GM18861 (cell line): ENCODE results near the gene MMAB.

Experiments
- ATAC-seq: cut with Tn5 transposase; IDR thresholded peaks from one replicate; pipeline ENCODE4 v1.9.1; 2021; ENCODE audit not compliant: unreplicated experiment

The MMAB gene

DNA sequence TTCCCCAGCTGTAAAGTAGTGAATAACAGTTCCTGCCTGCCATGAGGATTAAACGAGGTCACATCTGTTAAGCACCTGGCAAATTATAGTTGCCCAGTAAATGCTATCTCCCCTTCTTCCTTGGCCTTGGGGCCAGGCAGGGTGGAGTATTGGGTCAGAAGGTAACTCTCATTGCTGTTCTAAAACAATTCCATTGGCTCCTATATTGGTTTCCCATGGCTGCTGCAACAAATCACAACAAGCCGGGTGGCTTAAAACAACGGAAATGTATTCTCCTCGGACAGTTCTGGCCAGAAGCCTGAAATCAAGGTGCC, 31.9 kb downstream of the MMAB start:
- ATAC-seq, result no peak

DNA sequence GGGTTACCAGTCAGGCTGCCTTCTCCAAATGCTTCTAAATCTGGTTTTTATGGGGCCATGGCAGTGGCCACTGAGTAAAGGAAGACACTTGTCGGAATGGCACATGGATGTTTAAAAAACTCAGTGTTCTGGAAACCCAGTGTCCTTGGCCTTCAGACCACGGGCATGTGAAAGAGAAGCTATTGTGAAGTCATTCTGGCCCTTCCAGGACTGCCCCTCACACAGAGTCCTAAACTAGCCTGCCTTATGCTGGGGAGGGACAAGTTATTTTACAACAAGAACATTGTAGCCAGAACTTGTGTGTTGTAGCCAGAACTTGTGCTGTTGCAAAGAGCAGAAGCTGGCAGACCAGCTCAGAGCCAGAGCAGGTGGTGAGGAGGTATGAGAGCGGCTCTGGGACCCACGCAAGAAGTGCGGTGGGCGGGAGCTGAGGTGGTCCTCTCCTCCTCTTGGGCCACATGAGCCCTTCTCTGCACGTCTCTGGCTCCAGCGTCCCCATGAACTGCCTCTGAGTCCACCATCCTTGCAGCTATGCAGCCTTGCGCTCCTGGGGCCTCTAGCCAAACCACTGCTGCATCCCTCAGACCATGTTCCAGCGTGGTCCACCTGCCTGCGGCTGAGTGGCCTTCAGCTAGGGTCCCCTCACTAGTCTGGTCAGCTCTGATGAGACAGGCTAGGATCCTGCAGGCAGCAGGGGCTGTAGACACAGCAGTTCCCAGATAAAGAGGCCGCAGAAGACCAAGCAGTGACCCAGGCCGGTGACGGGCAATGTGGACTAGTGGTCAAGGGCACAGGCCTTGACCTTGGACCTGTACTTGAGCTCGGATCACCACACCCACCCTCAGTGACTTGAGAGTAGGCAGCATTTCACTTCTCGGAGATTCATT, 32.5 kb downstream of the MMAB start:
- no peak for ATAC-seq

DNA sequence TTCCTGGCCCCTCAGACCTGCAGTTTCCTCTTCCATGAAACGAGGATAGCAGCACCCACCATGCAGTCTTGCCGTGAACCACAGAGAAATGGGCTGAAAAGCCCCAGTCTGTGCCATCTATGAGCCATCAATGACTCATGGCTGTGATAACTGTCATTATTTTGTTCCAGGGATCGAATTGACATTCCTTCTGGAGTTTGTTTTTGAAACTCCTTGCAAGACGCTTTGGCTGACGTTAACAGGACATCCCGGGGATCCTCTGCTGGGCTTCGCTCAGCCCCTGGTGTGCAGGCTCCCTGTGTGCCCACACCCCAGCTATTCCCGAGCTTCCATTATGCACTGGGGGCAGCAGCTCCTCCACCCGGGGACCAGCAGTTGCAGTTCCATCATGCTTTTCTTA, 33.8 kb downstream of the MMAB start:
- no peak for ATAC-seq

DNA sequence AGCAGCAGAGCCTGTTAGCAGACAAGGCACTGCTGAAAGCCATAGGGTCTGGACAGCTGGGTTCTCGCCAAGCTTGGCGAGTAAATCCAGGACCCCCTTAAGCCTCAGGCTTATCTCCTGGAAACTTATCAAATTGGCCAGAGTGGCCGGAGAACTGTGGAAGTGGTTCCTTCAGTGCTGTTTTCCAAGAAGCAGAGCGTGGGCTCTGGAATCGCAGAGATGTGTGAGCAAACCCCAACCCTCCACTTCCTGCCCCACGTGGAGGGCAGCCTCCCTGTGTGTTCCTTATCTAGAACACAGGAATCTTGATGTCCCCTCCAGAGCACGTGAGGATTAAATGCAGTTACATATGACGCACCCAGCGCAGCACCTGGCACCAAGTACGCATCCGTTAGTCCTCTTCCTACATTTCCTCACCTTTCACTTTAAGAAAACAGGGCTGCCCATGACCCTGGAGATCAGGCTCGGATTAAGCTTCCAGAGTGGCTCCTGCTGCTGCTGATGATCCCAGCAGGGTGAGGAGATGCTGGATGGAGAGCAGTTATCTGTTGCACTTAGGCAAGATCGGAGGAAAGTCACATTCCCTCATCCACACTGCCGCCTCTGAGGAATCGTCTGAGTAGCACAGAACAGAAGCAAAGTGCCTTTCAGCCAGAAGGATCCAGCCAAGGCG, 35.0 kb downstream of the MMAB start:
- no peak for ATAC-seq

DNA sequence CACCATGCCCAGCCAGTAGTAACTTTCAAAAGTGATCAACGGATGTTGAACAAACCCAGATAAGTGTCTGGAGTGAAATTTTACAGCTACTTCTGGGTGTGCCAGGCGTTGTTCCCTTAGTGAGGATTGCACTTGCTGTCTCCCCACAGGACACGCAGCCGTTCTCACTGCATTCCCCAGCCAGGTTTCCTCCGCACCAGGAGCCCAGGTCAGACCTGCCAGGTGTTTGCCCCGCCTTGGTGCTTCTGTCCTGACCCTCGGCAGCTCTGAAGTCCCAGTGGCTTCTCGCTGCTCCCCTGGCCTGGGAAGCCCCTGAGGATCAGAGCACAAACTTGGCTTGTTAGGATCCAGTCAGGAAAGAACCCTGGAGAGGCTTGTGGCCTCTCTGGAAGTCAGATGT, 36.2 kb downstream of the MMAB start:
- no peak for ATAC-seq

DNA sequence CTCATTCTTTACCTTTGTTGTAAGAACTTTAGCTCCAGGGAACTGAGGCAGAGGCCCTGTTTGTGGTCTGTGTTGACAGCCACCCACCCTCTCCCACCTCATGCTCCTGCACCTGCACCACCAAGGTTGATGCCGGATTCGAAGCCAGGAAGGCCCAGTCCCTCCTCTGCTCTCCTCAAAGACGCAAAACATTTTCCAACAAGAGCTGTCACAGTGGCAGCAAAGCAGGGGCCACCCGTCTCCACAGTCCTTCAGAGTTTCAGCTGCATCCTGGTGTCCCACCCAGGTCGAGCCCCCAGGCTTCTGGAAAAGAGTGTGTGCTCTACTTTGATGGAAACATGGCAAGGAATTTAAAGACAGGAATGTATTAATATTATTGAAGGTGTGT, 37.4 kb downstream of the MMAB start:
- ATAC-seq, result no peak

DNA sequence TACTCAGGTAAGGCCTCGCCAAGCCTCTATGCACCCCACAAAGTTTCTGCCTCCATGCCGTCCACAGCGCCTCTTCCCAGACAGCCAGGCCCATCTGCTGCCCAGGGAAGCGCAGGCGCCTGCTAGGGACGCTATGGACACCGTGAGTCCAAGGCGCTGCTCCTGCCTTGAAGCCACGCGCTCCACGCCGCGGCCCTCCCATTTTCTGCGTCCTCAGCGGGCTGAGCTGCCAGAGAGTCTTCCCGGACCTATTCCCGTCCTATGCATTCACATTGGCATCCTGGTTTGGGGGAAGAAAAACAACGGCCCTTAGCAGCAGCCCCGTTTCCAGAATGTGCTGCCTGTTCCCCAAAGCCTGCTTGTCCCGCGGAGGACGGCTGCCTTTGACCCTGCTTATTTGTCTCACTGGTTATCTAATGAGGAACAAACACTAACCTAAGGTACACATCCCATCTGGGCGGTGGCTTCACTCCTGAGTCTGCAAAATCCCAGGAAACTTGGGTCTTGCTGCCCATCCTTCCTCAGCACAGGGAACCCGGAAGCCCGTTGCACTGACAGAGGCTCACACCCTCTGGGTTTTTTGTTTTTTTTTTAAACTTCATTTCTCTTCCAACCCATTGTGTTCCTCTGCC, 38.0 kb downstream of the MMAB start:
- ATAC-seq, result no peak

DNA sequence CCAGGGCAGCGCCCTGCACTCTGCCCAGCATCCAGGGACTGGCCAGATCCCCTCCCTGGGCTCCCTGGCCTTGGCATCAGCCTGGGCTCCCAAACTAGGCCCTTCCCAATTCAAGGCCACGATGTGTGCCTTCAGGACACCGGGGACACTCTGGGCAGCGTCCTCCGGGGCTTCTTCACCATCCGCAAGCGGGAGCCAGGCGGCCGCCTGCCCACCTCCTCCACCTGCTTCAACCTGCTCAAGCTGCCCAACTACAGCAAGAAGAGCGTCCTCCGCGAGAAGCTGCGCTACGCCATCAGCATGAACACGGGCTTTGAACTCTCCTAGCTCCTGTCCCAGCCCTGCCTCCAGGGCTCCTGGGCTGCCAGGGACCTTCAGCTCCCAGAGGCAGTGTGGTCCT, 38.8 kb downstream of the MMAB start:
- no peak for ATAC-seq

DNA sequence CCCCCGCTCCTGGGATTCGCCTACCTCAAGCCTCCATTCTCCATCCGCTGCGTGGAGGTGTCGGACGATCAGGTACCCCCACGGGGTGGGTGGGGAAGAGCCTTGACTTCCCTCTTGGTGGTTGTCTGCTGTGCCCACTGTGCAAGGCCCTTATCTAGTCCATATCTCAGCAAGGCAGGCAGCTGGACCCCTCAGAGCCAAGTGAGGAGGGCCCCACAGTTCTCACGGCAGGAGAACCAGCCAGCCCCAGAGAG, 39.9 kb downstream of the MMAB start:
- no peak for ATAC-seq

DNA sequence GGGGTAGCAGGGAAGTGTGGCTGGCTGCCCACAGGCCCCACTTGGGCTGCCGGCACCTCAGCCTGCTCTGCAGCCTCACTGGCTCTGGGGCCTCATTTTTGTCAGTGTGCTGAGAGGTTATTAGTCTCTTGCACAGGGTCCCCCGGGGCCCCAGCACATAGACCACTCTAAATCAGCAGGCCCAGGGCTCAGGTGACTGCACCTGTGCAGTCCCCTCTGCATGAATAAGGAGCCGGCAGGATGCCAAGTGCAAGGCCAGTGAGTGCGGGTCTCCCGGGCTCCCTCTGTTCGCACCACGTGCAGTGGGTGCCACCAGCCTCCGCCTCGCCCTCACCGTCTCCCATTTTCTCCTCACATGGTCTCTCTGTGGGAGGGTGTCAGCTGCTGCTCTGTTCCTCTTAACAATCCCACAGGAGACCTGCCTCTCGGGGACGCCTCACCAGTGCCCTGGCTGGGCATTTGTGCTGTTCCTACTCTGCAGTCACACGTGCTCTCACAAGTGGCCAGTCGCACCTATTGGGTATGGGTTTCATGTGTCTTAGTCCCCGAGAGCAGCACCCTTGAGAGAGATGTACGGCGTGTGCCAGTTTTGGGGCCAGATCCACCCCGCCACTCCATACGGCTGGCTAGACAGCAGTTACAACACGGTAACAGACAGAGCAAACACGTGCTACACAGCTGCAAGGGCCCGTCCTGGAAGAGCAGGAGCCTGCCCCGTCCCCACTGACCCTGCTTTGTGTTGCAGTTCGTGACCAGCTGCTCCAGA, 40.4 kb downstream of the MMAB start:
- no peak for ATAC-seq

DNA sequence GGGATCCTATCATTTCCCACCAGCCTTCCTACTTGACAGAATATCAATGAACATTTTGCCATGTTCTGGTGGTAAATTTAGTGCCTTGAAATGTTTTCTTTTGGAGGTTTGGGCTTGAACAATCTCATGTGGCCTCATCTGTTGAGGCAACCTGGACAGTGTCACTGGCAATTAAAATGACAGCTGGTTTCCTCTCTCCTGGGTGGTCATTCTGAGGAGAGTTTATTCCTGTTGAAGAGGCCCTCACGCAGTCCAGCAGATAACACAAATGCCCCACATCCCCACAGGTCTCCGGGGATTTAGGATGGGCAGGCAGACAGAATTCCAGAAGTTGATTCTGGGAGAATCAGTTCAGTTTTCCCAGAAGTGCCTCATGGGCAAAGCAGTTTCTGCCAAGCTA, 41.9 kb downstream of the MMAB start:
- ATAC-seq, result no peak

DNA sequence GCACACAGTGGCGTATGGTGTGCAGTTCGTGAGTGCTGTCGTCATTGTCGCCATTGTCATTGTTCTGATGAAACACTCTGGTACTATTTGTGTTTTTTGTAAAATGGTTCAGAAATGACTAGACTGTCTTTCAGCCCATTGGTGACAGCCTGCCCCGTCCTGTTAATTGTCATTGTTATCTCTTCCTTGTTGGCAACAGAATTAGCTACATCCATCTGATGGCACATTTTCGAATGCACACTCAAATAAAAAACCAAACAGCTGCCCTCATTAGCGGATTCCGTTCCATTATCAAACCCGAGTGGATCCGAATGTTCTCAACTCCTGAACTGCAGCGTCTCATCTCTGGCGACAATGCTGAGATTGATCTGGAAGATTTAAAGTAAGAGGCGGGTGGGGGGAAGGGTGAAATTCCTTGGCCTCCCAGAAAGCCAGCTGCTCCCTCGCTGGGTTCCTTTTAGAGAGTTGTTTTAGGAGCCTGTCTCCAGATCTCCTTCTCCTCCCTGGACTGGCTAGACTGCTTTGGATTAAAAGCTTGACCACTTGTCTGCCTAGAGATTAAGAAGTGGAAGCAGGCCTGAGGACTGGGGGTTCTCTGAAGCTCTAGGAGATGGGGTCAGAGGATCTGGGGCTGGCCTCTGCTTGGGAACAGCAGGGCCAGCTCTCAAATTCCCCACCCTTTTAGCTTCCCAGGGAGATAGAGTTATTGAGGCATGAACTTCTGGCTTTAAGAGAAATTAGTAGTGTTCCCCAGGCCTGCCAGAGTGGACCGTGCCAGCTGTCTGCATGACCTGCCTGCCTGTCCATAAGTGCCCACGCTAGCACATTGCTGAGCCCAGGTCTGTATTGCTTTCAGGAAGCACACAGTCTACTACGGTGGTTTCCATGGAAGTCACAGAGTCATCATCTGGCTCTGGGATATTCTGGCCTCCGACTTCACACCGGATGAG, 43.3 kb downstream of the MMAB start:
- no peak for ATAC-seq

DNA sequence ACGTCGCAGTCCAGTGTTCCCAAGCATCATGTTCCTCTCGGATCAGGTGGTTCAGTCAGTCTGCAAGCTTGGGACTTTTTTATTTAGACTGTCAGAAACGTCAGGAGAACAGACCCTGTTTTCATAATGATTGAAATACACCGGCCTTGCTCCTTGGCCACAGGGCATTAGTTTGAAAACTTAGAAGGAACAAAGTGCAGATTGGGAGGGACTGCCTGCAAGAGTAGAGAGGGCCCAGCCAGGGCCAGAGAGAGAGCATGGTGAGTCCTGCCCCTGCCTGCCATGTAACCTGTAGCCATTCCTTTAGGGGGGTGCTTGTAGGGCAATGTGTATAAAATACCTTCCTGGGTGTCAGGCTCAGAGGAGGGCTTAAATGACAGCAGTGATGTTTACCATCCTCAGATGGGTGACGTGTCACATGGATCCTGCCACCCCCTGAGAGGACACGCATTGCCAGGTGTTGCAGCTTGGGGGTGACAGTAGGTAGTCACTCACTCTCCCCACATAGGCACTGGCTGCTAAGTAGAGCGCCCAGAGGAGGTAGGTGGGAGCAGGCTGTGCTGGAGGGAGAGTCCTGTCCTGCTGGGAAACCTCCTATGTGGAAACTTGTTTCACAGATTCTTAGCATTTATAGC, 45.7 kb downstream of the MMAB start:
- no peak for ATAC-seq

DNA sequence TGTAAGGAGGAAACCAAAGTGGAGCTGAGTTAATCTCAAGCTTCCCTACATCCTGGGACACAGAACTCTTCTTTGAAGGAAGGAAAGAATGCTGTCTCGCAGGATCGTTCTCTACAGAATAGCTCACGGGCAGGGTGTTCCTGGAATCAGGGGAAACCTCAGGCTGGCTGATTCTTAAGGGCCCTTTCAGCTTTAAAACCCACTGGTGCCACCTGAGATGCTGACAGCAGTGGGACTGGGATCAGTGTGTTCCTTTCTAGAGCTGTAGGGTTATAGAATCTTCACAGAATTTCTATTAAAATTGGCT, 48.1 kb downstream of the MMAB start:
- ATAC-seq, result no peak

DNA sequence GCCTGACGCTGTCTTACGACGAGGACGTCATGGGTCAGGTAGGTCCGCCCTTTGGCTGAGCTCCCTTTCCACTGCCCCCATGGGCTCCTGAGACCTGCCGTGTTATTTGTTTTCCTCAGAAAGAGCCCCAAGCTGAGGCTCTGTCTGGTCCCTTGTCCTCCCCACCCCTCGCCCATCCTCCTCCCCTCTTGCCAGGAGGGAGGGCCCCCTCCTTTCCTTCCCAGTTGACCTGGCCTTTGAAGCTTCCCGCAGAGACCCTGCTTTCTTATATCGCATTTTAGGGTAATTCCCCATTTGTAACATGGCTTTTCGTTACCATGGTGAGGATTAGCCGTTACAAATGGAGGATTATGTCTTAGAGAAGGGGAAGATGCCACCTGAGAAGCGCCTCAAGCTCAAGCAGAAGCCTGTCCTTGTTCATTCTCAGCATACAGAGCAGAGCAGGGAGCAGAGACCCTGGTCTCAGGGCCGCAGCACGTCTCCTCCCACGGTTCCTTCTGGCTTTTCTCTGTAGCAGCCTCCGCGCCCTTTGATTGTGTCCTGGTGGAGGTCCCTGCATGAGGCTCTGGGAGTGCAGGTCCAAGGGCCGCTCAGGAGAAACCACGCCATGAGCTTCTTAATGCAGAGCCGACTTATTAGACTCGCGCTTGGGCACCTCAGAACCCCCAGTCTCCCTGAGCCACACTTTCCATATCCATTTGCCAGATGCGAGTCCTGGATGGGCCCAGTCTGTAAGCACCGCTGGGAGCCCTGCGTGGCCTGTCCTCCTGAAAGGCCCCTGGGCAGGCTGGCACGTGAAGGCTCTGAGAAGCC, 48.6 kb downstream of the MMAB start:
- no peak for ATAC-seq

DNA sequence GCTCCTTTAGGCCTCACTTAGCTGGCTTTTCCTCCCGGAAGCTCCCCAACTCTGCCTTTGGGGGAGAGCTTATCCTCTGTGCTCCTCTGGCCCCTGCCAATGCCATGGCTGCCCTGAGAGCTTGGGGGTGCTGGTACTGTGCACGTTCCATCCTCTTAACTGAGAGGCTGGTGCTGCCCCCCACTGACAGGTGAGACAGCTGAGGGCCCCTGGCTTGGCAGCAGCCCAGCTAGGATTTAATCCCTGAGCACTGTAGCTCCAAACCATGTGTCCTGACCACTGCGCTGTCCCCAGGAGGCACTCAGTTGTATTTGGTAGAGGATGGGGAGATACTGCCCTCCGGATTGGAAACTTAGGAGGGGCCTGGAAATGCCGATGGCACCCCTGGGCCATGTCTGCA, 49.8 kb downstream of the MMAB start:
- no peak for ATAC-seq

DNA sequence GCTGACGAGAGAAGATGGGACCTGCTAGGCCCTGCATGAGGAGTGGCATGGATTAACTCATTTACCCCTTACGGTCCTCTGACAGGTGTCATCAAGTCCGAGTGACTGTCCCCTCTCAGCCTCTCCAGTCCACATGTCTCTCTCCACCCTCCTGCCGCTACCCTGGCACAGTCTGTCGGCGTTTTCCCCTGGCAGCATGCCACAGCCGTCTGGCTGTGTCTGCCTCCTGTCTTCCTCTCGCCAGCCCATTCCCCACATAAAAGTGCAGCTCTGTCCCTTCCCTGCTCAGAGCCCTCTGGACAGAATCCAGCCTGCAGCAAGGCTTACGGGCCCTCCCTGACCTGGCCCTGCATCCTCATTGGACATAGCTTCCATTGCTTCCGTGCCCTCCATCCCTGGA, 50.2 kb downstream of the MMAB start:
- ATAC-seq, result no peak

DNA sequence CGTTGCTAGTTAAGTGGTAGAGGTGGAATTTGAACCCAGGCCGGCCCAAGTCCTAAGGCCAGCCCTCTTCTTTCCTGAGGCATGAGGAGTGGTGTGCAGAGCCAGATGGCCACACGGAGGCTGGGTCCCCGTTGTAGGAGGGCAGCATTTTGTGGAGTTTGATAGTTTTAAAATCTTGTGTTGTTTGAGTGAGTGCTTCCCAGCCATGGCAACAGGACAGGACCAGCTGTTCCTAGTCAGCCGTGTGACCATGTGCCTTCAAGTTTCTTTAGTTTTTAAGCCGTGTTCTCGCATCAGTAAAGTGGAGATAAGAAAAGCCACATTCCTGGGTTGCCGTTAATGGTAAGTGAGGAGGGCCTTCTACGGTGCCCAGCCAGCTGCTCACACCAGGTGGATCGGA, 51.5 kb downstream of the MMAB start:
- ATAC-seq, result no peak

DNA sequence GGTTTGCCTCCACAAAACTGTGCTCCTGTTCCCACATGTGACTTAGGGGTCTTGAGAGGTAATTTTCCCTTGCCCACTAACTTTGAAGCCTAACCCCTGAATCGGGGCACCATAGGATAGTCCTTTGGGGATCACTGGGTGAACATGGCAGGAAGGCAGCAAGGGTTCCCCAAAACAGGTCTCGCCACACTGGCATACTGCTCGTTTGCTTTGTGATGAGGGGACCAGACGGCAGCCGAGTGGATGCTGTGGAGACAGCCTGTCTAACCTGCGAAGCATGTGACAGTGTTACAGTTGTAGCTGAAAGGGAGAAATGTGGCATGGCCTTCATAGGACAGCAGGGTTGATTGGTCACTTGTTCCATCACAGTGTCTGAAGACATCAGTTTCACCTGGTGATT, 53.5 kb downstream of the MMAB start:
- ATAC-seq, result no peak
